HepG2 (cell line): ENCODE results near the gene TBC1D16. TPM values are rescaled to one million over a fixed set of nuclear protein-coding genes. Genes with fewer than 3 reads are reported as not detected.

Source experiments
- AHDC1 ChIP-seq: sonication (generic); formaldehyde crosslinking; IDR thresholded peaks from 2 replicates; pipeline ENCODE4 v1.5.1; 2020; ENCODE audit warnings: mild to moderate bottlenecking, missing genetic modification reagents, borderline replicate concordance
- CREB1 ChIP-seq, 2 experiments: fragments of 450-650 bp in 1 of 2; IDR thresholded peaks; 2 replicates each; pipeline ENCODE4 v1.6.1; 2016 to 2017; ENCODE audit warnings: control low read depth in 1 of 2, mild to moderate bottlenecking in 1 of 2, missing compliant biosample characterization in 1 of 2, missing genetic modification characterization in 1 of 2
- FOSL2 ChIP-seq: sonication (generic); formaldehyde crosslinking; IDR thresholded peaks from 2 replicates; pipeline ENCODE4 v1.4.0; 2020; ENCODE audit warnings: missing genetic modification reagents
- PRDM10 ChIP-seq: sonication (generic); formaldehyde crosslinking; IDR thresholded peaks from 2 replicates; pipeline ENCODE4 v1.4.0; 2020; ENCODE audit warnings: low read depth, missing genetic modification reagents
- ZFP36L2 ChIP-seq: sonication (generic); formaldehyde crosslinking; IDR thresholded peaks from 2 replicates; pipeline ENCODE4 v1.4.0; 2020; ENCODE audit warnings: missing genetic modification reagents
- ZNF251 ChIP-seq: sonication (generic); formaldehyde crosslinking; IDR thresholded peaks from 2 replicates; pipeline ENCODE4 v1.9.0; 2021; ENCODE audit warnings: mild to moderate bottlenecking, missing genetic modification reagents
- ZNF672 ChIP-seq: sonication (generic); formaldehyde crosslinking; IDR thresholded peaks from 2 replicates; pipeline ENCODE4 v1.8.1; 2022; ENCODE audit warnings: missing genetic modification reagents
- ZNF724P ChIP-seq: sonication (generic); formaldehyde crosslinking; IDR thresholded peaks from 2 replicates; pipeline ENCODE4 v1.8.0; 2022; ENCODE audit warnings: missing genetic modification reagents, borderline replicate concordance
- polyA plus RNA-seq, 8 experiments: library from polyadenylated mRNA; depleted of rRNA in 3 of 8; stranded (reverse) in 7 of 8; unstranded in 1 of 8; fragments of >200 nt; fragmentation: Illumina TruSeq in 4 of 8; extraction: Trizol in 4 of 8; gene quantifications; 2 replicates each; pipeline versions ENCODE4 v1.2.1 to v1.2.3, GENCODE V29; 2011 to 2016; ENCODE audit warnings: low read depth in 4 of 8, missing spikeins in 1 of 8, mixed read lengths in 1 of 8; ENCODE audit not compliant: insufficient read depth in 1 of 8
- total RNA-seq, 5 experiments: library from RNA; depleted of rRNA; stranded (reverse); fragments of >200 nt; fragmentation: Illumina TruSeq; extraction: Trizol; gene quantifications; 2 replicates each; pipeline ENCODE4 v1.2.3, GENCODE V29; 2016; ENCODE audit warnings: low read depth in 1 of 5
- TF ChIP-seq, protein P1 (sequence below): sonication (generic); formaldehyde crosslinking; IDR thresholded peaks from 2 replicates; pipeline ENCODE4 v1.4.0; 2020; ENCODE audit warnings: missing genetic modification reagents

Gene TBC1D16
- total and polyA plus RNA-seq, 2 of the 13 experiments (the other 11 are each of a cell fraction or from before 2014, with no cell fraction given) = 14.9 to 24.9 TPM

GRCh38 chr17:80068301-80069222 is 32.9 kb upstream of the TBC1D16 start (continued):
- peak; percentile 91 for TF ChIP-seq PRDM10 (CRISPR knock-in tag)
- peak; percentile 85 for TF ChIP-seq FOSL2 (CRISPR knock-in tag)
- TF ChIP-seq, protein P1, sequence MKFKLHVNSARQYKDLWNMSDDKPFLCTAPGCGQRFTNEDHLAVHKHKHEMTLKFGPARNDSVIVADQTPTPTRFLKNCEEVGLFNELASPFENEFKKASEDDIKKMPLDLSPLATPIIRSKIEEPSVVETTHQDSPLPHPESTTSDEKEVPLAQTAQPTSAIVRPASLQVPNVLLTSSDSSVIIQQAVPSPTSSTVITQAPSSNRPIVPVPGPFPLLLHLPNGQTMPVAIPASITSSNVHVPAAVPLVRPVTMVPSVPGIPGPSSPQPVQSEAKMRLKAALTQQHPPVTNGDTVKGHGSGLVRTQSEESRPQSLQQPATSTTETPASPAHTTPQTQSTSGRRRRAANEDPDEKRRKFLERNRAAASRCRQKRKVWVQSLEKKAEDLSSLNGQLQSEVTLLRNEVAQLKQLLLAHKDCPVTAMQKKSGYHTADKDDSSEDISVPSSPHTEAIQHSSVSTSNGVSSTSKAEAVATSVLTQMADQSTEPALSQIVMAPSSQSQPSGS (CRISPR knock-in tag) = peak; percentile 61; the same call in 1 of the 2 replicates
- no peak for TF ChIP-seq CREB1 (IDR thresholded peaks at IDR 0.05)
- 0 out of 2 replicates have a peak, but pooled peaks have one; percentile 11 for TF ChIP-seq CREB1 (CRISPR knock-in tag; IDR thresholded peaks at IDR 0.05)
- no peak for TF ChIP-seq ZFP36L2 (CRISPR knock-in tag)
- TF ChIP-seq ZNF724P (CRISPR knock-in tag) = no peak
- no peak for TF ChIP-seq ZNF251 (CRISPR knock-in tag)
- no peak for TF ChIP-seq ZNF672 (CRISPR knock-in tag)
- TF ChIP-seq AHDC1 (CRISPR knock-in tag) = no peak; the same call in 1 of the 2 replicates
